ENCODE measurements around the gene KDM4B. TPM values are rescaled to one million over a fixed set of nuclear protein-coding genes. Genes with fewer than 3 reads are reported as not detected.

Gene KDM4B
- total RNA-seq, 2 donors from 2014 or later: 27.8 to 38.5 TPM

GRCh38 chr19:5134691-5135090 lies 165.8 kb downstream of the KDM4B start:
- Mint-ChIP-seq H3K4me3 (no peak overlapping the region), H3K27me3 (ENCODE audit: insufficient read depth) (no peaks in the 10 kb centered on the region)

GRCh38 chr19:5136073-5136855 lies 167.4 kb downstream of the KDM4B start:
- H3K36me3 Mint-ChIP-seq (ENCODE audit: low read depth): peaks cover 30% of the 10 kb centered on the region
- 91 to 92% methylated on average over 19 to 25 of the region's 25 CpGs for WGBS, 2 experiments (ENCODE audit: insufficient coverage in 1 of 2, insufficient read length in 1 of 2)
- no peaks in the 10 kb centered on the region for H3K9me3 ChIP-seq (ENCODE audit: control insufficient read depth, low read length)
- no peaks in the 10 kb centered on the region for H3K27me3 Mint-ChIP-seq (ENCODE audit: insufficient read depth)
- TF ChIP-seq, protein P1, sequence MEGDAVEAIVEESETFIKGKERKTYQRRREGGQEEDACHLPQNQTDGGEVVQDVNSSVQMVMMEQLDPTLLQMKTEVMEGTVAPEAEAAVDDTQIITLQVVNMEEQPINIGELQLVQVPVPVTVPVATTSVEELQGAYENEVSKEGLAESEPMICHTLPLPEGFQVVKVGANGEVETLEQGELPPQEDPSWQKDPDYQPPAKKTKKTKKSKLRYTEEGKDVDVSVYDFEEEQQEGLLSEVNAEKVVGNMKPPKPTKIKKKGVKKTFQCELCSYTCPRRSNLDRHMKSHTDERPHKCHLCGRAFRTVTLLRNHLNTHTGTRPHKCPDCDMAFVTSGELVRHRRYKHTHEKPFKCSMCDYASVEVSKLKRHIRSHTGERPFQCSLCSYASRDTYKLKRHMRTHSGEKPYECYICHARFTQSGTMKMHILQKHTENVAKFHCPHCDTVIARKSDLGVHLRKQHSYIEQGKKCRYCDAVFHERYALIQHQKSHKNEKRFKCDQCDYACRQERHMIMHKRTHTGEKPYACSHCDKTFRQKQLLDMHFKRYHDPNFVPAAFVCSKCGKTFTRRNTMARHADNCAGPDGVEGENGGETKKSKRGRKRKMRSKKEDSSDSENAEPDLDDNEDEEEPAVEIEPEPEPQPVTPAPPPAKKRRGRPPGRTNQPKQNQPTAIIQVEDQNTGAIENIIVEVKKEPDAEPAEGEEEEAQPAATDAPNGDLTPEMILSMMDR (conservative IDR thresholded peaks at IDR 0.05): no peak
- H3K4me1 ChIP-seq (ENCODE audit: control insufficient read depth, insufficient read depth, low read length): no peaks in the 10 kb centered on the region
- no peak for DNase-seq
- no peak overlapping the region for H3K4me3 Mint-ChIP-seq
- H3K4me1 Mint-ChIP-seq: peaks cover 2% of the 10 kb centered on the region
- H3K27me3 ChIP-seq (ENCODE audit: control insufficient read depth, insufficient read depth, low read length, poor library complexity, severe bottlenecking): no peaks in the 10 kb centered on the region
- H3K9me3 Mint-ChIP-seq: no peaks in the 10 kb centered on the region
- H3K27ac ChIP-seq (ENCODE audit: low read depth, low read length): peak overlapping the region; percentile 63
- no peak overlapping the region for H3K4me3 ChIP-seq (ENCODE audit: low read length)
- H3K27ac Mint-ChIP-seq: no peak overlapping the region
- peaks cover 20% of the 10 kb centered on the region for H3K36me3 ChIP-seq (ENCODE audit: control insufficient read depth, insufficient read depth, low read length)
- H3K9ac ChIP-seq (ENCODE audit: extremely low read depth, low read length, poor library complexity, severe bottlenecking): no peak overlapping the region

More at GRCh38 chr19:5134691-5135090, 165.8 kb downstream of the KDM4B start:
- peak overlapping the region; percentile 53 for H3K27ac ChIP-seq (ENCODE audit: low read depth, low read length)
- no peak overlapping the region for H3K9ac ChIP-seq (ENCODE audit: extremely low read depth, low read length, poor library complexity, severe bottlenecking)
- peaks cover 4% of the 10 kb centered on the region for H3K4me1 Mint-ChIP-seq
- WGBS, 2 experiments (ENCODE audit: insufficient coverage in 1 of 2, insufficient read length in 1 of 2): 90 to 100% methylated on average over 2 to 10 of the region's 10 CpGs
- no peaks in the 10 kb centered on the region for H3K9me3 ChIP-seq (ENCODE audit: control insufficient read depth, low read length)
- peak overlapping the region; percentile 70 for H3K27ac Mint-ChIP-seq
- H3K36me3 ChIP-seq (ENCODE audit: control insufficient read depth, insufficient read depth, low read length): peaks cover 23% of the 10 kb centered on the region
- DNase-seq: no peak
- H3K36me3 Mint-ChIP-seq (ENCODE audit: low read depth): peaks cover 30% of the 10 kb centered on the region
- H3K27me3 ChIP-seq (ENCODE audit: control insufficient read depth, insufficient read depth, low read length, poor library complexity, severe bottlenecking): no peaks in the 10 kb centered on the region
- no peak overlapping the region for H3K4me3 ChIP-seq (ENCODE audit: low read length)
- TF ChIP-seq, protein P1 (conservative IDR thresholded peaks at IDR 0.05): no peak
- no peaks in the 10 kb centered on the region for H3K4me1 ChIP-seq (ENCODE audit: control insufficient read depth, insufficient read depth, low read length)
- no peaks in the 10 kb centered on the region for H3K9me3 Mint-ChIP-seq

- H3K4me3 Mint-ChIP-seq: no peak overlapping the region
- TF ChIP-seq, protein P1 (conservative IDR thresholded peaks at IDR 0.05): no peak
- Histone ChIP-seq H3K9me3 (ENCODE audit: control insufficient read depth, low read length) (no peaks in the 10 kb centered on the region), H3K27ac (ENCODE audit: low read depth, low read length) (peak overlapping the region; percentile 63), H3K27me3 (ENCODE audit: control insufficient read depth, insufficient read depth, low read length, poor library complexity, severe bottlenecking) (no peaks in the 10 kb centered on the region), H3K36me3 (ENCODE audit: control insufficient read depth, insufficient read depth, low read length) (peaks cover 20% of the 10 kb centered on the region), H3K4me3 (ENCODE audit: low read length) (no peak overlapping the region), H3K4me1 (ENCODE audit: control insufficient read depth, insufficient read depth, low read length) (no peaks in the 10 kb centered on the region), H3K9ac (ENCODE audit: extremely low read depth, low read length, poor library complexity, severe bottlenecking) (no peak overlapping the region)
- 95 to 98% methylated on average over 9 to 22 of the region's 22 CpGs for WGBS, 2 experiments (ENCODE audit: insufficient coverage in 1 of 2, insufficient read length in 1 of 2)
- no peaks in the 10 kb centered on the region for H3K4me1 Mint-ChIP-seq
- no peaks in the 10 kb centered on the region for H3K27me3 Mint-ChIP-seq (ENCODE audit: insufficient read depth)
- H3K9me3 Mint-ChIP-seq: no peaks in the 10 kb centered on the region
- no peak overlapping the region for H3K27ac Mint-ChIP-seq
- DNase-seq: no peak
- H3K36me3 Mint-ChIP-seq (ENCODE audit: low read depth): peaks cover 30% of the 10 kb centered on the region
Measured at GRCh38 chr19:5137114-5137513, 168.2 kb downstream of the KDM4B start.
